ENCODE data around the gene NUP210L. TPM values are rescaled to one million over a fixed set of nuclear protein-coding genes. Genes with fewer than 3 reads are reported as not detected.
"Not testable (repeated sequence)": the region's sequence is repeated elsewhere in the genome, so short reads cannot be mapped to it uniquely, and the experiment has no call there.

Gene NUP210L
- total RNA-seq, 4 donors from 2014 or later, result 0.18 TPM; not detected in 3

GRCh38 chr1:154062309-154062708 is 92.6 kb downstream of the NUP210L start:
- Histone ChIP-seq H3K27me3 (no peaks in the 10 kb centered on the region), H3K9me3 (no peaks in the 10 kb centered on the region), H3K4me3 (no peak overlapping the region), H3K27ac (no peak overlapping the region), H3K4me1 (no peaks in the 10 kb centered on the region), H3K36me3 (no peaks in the 10 kb centered on the region)
- no peak for DNase-seq
- TF ChIP-seq POLR2A (IDR thresholded peaks at IDR 0.05) (no peak), CTCF (IDR thresholded peaks at IDR 0.05) (no peak)

- H3K4me1 ChIP-seq, DNase-seq: not testable (repeated sequence)
These were observed 107.4 kb downstream of the NUP210L start for GRCh38 chr1:154047436-154047835.

GRCh38 chr1:154033697-154034096 is 121.2 kb downstream of the NUP210L start:
- not testable (repeated sequence) for H3K4me1 ChIP-seq, H3K4me3 ChIP-seq, DNase-seq, H3K27me3 ChIP-seq, H3K9me3 ChIP-seq, H3K27ac ChIP-seq, H3K36me3 ChIP-seq

More at GRCh38 chr1:154047436-154047835, 107.4 kb downstream of the NUP210L start:
- not testable (repeated sequence) for H3K27me3 ChIP-seq, H3K36me3 ChIP-seq, H3K9me3 ChIP-seq, H3K27ac ChIP-seq, H3K4me3 ChIP-seq

GRCh38 chr1:154019940-154020339 is 134.9 kb downstream of the NUP210L start:
- no peak for TF ChIP-seq CTCF (IDR thresholded peaks at IDR 0.05)
- TF ChIP-seq POLR2A (IDR thresholded peaks at IDR 0.05), result no peak
- Histone ChIP-seq H3K36me3 (no peaks in the 10 kb centered on the region), H3K9me3 (no peaks in the 10 kb centered on the region), H3K4me1 (no peaks in the 10 kb centered on the region), H3K27ac (no peak overlapping the region), H3K4me3 (no peak overlapping the region), H3K27me3 (no peaks in the 10 kb centered on the region)
- no peak for DNase-seq

GRCh38 chr1:154019269-154019668 is 135.6 kb downstream of the NUP210L start:
- DNase-seq, result no peak
- H3K9me3 ChIP-seq, result no peaks in the 10 kb centered on the region
- no peaks in the 10 kb centered on the region for H3K36me3 ChIP-seq

GRCh38 chr1:154014154-154014907 is 140.5 kb downstream of the NUP210L start:
- no peaks in the 10 kb centered on the region for H3K9me3 ChIP-seq
- no peak overlapping the region for H3K27ac ChIP-seq
- TF ChIP-seq POLR2A (IDR thresholded peaks at IDR 0.05), result no peak
- no peak for TF ChIP-seq CTCF (IDR thresholded peaks at IDR 0.05)
- DNase-seq, result no peak
- no peaks in the 10 kb centered on the region for H3K4me1 ChIP-seq
- H3K4me3 ChIP-seq, result no peak overlapping the region
- H3K27me3 ChIP-seq, result no peaks in the 10 kb centered on the region
- no peaks in the 10 kb centered on the region for H3K36me3 ChIP-seq

More at GRCh38 chr1:154019269-154019668, 135.6 kb downstream of the NUP210L start:
- Histone ChIP-seq H3K27me3 (no peaks in the 10 kb centered on the region), H3K27ac (no peak overlapping the region), H3K4me3 (no peak overlapping the region), H3K4me1 (no peaks in the 10 kb centered on the region)
- TF ChIP-seq CTCF (IDR thresholded peaks at IDR 0.05) (no peak), POLR2A (IDR thresholded peaks at IDR 0.05) (no peak)

GRCh38 chr1:154012543-154012942 is 142.3 kb downstream of the NUP210L start:
- not testable (repeated sequence) for DNase-seq, H3K9me3 ChIP-seq, H3K27ac ChIP-seq, H3K4me1 ChIP-seq, H3K27me3 ChIP-seq, H3K36me3 ChIP-seq, H3K4me3 ChIP-seq
